WTC11 (cell line): ENCODE measurements around the gene ZNF81. TPM values are rescaled to one million over a fixed set of nuclear protein-coding genes. Genes with fewer than 3 reads are reported as not detected.

Experiments used
- ATAC-seq: fragments of 200-7000 bp; cut with Tn5 transposase; 2 replicates; pipeline ENCODE4 v1.10.0; 2021; ENCODE audit warnings: mild to moderate bottlenecking, moderate library complexity
- CTCF ChIA-PET: fragments of 300-600 bp; sonication (Branson Sonifier 250); formaldehyde crosslinking; loops from one replicate; lab custom pipeline; 2021; ENCODE audit warnings: antibody characterized with exemption; lab: Charles Lee
- POLR2A ChIA-PET: fragments of 350-600 bp; sonication (Branson Sonifier 250); formaldehyde crosslinking; loops from one replicate; lab custom pipeline; 2021; ENCODE audit warnings: antibody characterized with exemption; lab: Charles Lee
- DNase-seq: peaks from one replicate; pipeline ENCODE4 v3.0.0; 2021; ENCODE audit warnings: low spot score
- H3K27ac Mint-ChIP-seq: 2 replicates; pipeline ENCODE4 v1.8.0; 2021; ENCODE audit warnings: mixed read lengths
- H3K27me3 Mint-ChIP-seq: 2 replicates; pipeline ENCODE4 v1.8.0; 2021; ENCODE audit warnings: low read depth, mild to moderate bottlenecking, moderate library complexity, mixed read lengths
- H3K36me3 Mint-ChIP-seq: 2 replicates; pipeline ENCODE4 v1.8.0; 2021; ENCODE audit warnings: mixed read lengths
- H3K4me1 Mint-ChIP-seq: 2 replicates; pipeline ENCODE4 v1.8.0; 2022; ENCODE audit warnings: mixed read lengths
- H3K4me3 Mint-ChIP-seq: 2 replicates; pipeline ENCODE4 v1.8.0; 2021; ENCODE audit warnings: mild to moderate bottlenecking, moderate library complexity, mixed read lengths
- H3K9me3 Mint-ChIP-seq: 2 replicates; pipeline ENCODE4 v1.8.0; 2021; ENCODE audit warnings: mixed read lengths
- CBFB ChIP-seq: sonication (generic); formaldehyde crosslinking; IDR thresholded peaks from 2 replicates; pipeline ENCODE4 v1.8.1; 2022; ENCODE audit warnings: mild to moderate bottlenecking, low read depth, missing genetic modification reagents
- EMX1 ChIP-seq: fragments of 250-450 bp; sonication (Bioruptor Pico); IDR thresholded peaks from 2 replicates; pipeline ENCODE4 v1.8.0; 2021; ENCODE audit warnings: mild to moderate bottlenecking
- ETV6 ChIP-seq: sonication (generic); formaldehyde crosslinking; IDR thresholded peaks from 2 replicates; pipeline ENCODE4 v1.8.1; 2022; ENCODE audit warnings: mild to moderate bottlenecking, missing genetic modification reagents
- IRF2 ChIP-seq: sonication (generic); formaldehyde crosslinking; IDR thresholded peaks from 2 replicates; pipeline ENCODE4 v1.8.0; 2022; ENCODE audit warnings: low read depth, missing genetic modification reagents, borderline replicate concordance
- JUN ChIP-seq: sonication (generic); formaldehyde crosslinking; IDR thresholded peaks from 2 replicates; pipeline ENCODE4 v1.8.0; 2023; ENCODE audit warnings: mild to moderate bottlenecking, missing genetic modification reagents
- MXD4 ChIP-seq: fragments of 250-450 bp; sonication (Bioruptor Pico); IDR thresholded peaks from 2 replicates; pipeline ENCODE4 v1.8.0; 2021; ENCODE audit warnings: mild to moderate bottlenecking, moderate library complexity, borderline replicate concordance
- MYBL2 ChIP-seq: sonication (generic); formaldehyde crosslinking; IDR thresholded peaks from 2 replicates; pipeline ENCODE4 v1.8.1; 2023; ENCODE audit warnings: mild to moderate bottlenecking, moderate library complexity, missing genetic modification reagents
- RELA ChIP-seq: sonication (generic); formaldehyde crosslinking; IDR thresholded peaks from 2 replicates; pipeline ENCODE4 v1.8.1; 2022; ENCODE audit warnings: missing genetic modification reagents, mild to moderate bottlenecking, borderline replicate concordance
- SMAD3 ChIP-seq: sonication (generic); formaldehyde crosslinking; IDR thresholded peaks from 2 replicates; pipeline ENCODE4 v1.8.0; 2022; ENCODE audit warnings: missing genetic modification reagents, mild to moderate bottlenecking, borderline replicate concordance
- ZNF121 ChIP-seq: sonication (generic); formaldehyde crosslinking; IDR thresholded peaks from 2 replicates; pipeline ENCODE4 v1.8.0; 2023; ENCODE audit warnings: missing genetic modification reagents
- ZNF263 ChIP-seq: sonication (generic); formaldehyde crosslinking; IDR thresholded peaks from 2 replicates; pipeline ENCODE4 v1.8.1; 2022; ENCODE audit warnings: low read depth, mild to moderate bottlenecking, moderate library complexity, missing genetic modification reagents
- ZNF396 ChIP-seq: fragments of 250-450 bp; sonication (Bioruptor Pico); IDR thresholded peaks from 2 replicates; pipeline ENCODE4 v1.8.0; 2021; ENCODE audit warnings: mild to moderate bottlenecking, moderate library complexity, borderline replicate concordance
- total RNA-seq: library from RNA; stranded (reverse); gene quantifications from 3 replicates; pipeline ENCODE4 v1.2.3, GENCODE V29; 2021
- TF ChIP-seq, protein P1 (sequence below): sonication (generic); formaldehyde crosslinking; IDR thresholded peaks from 2 replicates; pipeline ENCODE4 v1.8.0; 2022; ENCODE audit warnings: mild to moderate bottlenecking, missing genetic modification reagents
- TF ChIP-seq, protein P2 (sequence below): sonication (generic); formaldehyde crosslinking; IDR thresholded peaks from 2 replicates; pipeline ENCODE4 v1.8.1; 2022; ENCODE audit warnings: low read depth, missing genetic modification reagents, borderline replicate concordance
- TF ChIP-seq, protein P3 (sequence below): sonication (generic); formaldehyde crosslinking; IDR thresholded peaks from 2 replicates; pipeline ENCODE4 v1.8.1; 2022; ENCODE audit warnings: mild to moderate bottlenecking, missing genetic modification reagents, moderate library complexity, borderline replicate concordance
- TF ChIP-seq, protein P4 (sequence below): sonication (generic); formaldehyde crosslinking; IDR thresholded peaks from 2 replicates; pipeline ENCODE4 v1.8.1; 2023; ENCODE audit warnings: mild to moderate bottlenecking, missing genetic modification reagents, moderate library complexity
- TF ChIP-seq, protein P5 (sequence below): sonication (generic); formaldehyde crosslinking; IDR thresholded peaks from 2 replicates; pipeline ENCODE4 v1.8.0; 2023; ENCODE audit warnings: mild to moderate bottlenecking, missing genetic modification reagents
- TF ChIP-seq, protein P6 (sequence below): sonication (generic); formaldehyde crosslinking; IDR thresholded peaks from 2 replicates; pipeline ENCODE4 v1.8.1; 2023; ENCODE audit warnings: mild to moderate bottlenecking, missing genetic modification reagents
- TF ChIP-seq, protein P7 (sequence below): fragments of 250-450 bp; sonication (Bioruptor Pico); IDR thresholded peaks from 2 replicates; pipeline ENCODE4 v1.9.0; 2021; ENCODE audit warnings: mild to moderate bottlenecking

The ZNF81 gene
- total RNA-seq, 1 experiment from 2014 or later: 12.0 TPM

DNA sequence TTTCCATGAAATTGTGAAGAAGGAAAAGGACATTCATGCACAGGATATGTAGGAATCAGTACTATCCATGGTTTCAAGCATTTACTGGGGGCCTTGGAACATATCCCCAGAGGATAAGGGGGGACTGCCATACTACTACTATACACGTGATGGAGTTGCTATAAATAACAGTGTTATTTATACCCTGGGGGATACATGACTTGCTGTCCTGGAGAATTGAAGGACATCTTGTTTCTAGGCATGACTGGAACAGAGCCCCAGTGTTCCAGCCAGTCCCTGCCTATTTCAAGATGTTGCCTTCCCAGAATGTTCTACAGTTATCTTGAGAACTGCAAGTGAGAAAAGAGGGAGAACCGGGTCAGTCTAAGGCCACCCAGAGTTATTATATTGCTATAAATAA lies 39.6 kb upstream of the ZNF81 start (continued):
- TF ChIP-seq, protein P1, sequence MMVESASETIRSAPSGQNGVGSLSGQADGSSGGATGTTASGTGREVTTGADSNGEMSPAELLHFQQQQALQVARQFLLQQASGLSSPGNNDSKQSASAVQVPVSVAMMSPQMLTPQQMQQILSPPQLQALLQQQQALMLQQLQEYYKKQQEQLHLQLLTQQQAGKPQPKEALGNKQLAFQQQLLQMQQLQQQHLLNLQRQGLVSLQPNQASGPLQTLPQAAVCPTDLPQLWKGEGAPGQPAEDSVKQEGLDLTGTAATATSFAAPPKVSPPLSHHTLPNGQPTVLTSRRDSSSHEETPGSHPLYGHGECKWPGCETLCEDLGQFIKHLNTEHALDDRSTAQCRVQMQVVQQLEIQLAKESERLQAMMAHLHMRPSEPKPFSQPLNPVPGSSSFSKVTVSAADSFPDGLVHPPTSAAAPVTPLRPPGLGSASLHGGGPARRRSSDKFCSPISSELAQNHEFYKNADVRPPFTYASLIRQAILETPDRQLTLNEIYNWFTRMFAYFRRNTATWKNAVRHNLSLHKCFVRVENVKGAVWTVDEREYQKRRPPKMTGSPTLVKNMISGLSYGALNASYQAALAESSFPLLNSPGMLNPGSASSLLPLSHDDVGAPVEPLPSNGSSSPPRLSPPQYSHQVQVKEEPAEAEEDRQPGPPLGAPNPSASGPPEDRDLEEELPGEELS: no peak
- TF ChIP-seq MYBL2 (CRISPR knock-in tag) (no peak), MXD4 (CRISPR knock-in tag) (no peak), ETV6 (CRISPR knock-in tag) (no peak), CBFB (CRISPR knock-in tag) (no peak), ZNF396 (CRISPR knock-in tag) (no peak), ZNF263 (CRISPR knock-in tag) (no peak), IRF2 (no peak), RELA (CRISPR knock-in tag) (no peak), SMAD3 (no peak), JUN (CRISPR knock-in tag) (no peak)
- TF ChIP-seq, protein P2, sequence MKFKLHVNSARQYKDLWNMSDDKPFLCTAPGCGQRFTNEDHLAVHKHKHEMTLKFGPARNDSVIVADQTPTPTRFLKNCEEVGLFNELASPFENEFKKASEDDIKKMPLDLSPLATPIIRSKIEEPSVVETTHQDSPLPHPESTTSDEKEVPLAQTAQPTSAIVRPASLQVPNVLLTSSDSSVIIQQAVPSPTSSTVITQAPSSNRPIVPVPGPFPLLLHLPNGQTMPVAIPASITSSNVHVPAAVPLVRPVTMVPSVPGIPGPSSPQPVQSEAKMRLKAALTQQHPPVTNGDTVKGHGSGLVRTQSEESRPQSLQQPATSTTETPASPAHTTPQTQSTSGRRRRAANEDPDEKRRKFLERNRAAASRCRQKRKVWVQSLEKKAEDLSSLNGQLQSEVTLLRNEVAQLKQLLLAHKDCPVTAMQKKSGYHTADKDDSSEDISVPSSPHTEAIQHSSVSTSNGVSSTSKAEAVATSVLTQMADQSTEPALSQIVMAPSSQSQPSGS: no peak
- TF ChIP-seq, protein P3, sequence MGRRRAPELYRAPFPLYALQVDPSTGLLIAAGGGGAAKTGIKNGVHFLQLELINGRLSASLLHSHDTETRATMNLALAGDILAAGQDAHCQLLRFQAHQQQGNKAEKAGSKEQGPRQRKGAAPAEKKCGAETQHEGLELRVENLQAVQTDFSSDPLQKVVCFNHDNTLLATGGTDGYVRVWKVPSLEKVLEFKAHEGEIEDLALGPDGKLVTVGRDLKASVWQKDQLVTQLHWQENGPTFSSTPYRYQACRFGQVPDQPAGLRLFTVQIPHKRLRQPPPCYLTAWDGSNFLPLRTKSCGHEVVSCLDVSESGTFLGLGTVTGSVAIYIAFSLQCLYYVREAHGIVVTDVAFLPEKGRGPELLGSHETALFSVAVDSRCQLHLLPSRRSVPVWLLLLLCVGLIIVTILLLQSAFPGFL: no peak
- TF ChIP-seq, protein P4, sequence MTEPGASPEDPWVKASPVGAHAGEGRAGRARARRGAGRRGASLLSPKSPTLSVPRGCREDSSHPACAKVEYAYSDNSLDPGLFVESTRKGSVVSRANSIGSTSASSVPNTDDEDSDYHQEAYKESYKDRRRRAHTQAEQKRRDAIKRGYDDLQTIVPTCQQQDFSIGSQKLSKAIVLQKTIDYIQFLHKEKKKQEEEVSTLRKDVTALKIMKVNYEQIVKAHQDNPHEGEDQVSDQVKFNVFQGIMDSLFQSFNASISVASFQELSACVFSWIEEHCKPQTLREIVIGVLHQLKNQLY (CRISPR knock-in tag): no peak
- TF ChIP-seq, protein P5, sequence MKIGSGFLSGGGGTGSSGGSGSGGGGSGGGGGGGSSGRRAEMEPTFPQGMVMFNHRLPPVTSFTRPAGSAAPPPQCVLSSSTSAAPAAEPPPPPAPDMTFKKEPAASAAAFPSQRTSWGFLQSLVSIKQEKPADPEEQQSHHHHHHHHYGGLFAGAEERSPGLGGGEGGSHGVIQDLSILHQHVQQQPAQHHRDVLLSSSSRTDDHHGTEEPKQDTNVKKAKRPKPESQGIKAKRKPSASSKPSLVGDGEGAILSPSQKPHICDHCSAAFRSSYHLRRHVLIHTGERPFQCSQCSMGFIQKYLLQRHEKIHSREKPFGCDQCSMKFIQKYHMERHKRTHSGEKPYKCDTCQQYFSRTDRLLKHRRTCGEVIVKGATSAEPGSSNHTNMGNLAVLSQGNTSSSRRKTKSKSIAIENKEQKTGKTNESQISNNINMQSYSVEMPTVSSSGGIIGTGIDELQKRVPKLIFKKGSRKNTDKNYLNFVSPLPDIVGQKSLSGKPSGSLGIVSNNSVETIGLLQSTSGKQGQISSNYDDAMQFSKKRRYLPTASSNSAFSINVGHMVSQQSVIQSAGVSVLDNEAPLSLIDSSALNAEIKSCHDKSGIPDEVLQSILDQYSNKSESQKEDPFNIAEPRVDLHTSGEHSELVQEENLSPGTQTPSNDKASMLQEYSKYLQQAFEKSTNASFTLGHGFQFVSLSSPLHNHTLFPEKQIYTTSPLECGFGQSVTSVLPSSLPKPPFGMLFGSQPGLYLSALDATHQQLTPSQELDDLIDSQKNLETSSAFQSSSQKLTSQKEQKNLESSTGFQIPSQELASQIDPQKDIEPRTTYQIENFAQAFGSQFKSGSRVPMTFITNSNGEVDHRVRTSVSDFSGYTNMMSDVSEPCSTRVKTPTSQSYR (CRISPR knock-in tag): no peak

DNA sequence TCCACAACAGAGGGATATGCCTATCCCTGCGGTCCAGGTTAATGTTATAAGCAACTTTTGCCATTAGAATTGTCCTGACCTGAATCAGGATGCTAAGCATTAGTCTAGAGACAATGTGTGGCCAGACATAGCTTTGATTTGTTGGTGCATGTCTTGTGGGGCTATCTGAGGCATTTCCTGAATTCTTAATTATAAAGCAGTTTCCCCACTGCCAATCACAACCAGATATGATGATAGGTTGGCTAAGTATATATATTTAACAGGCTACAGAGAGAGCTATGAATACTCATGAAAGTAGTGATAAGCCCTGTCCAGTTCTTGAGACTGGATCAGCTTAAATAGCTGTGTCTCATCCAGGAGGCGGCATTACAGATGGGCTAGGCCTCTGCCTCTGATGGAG lies 37.8 kb upstream of the ZNF81 start:
- POLR2A ChIA-PET: no interaction called here
- H3K9me3 Mint-ChIP-seq: peaks cover 4% of the 10 kb centered on the region; the same call in 1 of the 2 replicates
- H3K4me1 Mint-ChIP-seq: peaks cover 8% of the 10 kb centered on the region
- TF ChIP-seq, protein P6, sequence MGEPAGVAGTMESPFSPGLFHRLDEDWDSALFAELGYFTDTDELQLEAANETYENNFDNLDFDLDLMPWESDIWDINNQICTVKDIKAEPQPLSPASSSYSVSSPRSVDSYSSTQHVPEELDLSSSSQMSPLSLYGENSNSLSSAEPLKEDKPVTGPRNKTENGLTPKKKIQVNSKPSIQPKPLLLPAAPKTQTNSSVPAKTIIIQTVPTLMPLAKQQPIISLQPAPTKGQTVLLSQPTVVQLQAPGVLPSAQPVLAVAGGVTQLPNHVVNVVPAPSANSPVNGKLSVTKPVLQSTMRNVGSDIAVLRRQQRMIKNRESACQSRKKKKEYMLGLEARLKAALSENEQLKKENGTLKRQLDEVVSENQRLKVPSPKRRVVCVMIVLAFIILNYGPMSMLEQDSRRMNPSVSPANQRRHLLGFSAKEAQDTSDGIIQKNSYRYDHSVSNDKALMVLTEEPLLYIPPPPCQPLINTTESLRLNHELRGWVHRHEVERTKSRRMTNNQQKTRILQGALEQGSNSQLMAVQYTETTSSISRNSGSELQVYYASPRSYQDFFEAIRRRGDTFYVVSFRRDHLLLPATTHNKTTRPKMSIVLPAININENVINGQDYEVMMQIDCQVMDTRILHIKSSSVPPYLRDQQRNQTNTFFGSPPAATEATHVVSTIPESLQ (CRISPR knock-in tag): no peak
- TF ChIP-seq, protein P7, sequence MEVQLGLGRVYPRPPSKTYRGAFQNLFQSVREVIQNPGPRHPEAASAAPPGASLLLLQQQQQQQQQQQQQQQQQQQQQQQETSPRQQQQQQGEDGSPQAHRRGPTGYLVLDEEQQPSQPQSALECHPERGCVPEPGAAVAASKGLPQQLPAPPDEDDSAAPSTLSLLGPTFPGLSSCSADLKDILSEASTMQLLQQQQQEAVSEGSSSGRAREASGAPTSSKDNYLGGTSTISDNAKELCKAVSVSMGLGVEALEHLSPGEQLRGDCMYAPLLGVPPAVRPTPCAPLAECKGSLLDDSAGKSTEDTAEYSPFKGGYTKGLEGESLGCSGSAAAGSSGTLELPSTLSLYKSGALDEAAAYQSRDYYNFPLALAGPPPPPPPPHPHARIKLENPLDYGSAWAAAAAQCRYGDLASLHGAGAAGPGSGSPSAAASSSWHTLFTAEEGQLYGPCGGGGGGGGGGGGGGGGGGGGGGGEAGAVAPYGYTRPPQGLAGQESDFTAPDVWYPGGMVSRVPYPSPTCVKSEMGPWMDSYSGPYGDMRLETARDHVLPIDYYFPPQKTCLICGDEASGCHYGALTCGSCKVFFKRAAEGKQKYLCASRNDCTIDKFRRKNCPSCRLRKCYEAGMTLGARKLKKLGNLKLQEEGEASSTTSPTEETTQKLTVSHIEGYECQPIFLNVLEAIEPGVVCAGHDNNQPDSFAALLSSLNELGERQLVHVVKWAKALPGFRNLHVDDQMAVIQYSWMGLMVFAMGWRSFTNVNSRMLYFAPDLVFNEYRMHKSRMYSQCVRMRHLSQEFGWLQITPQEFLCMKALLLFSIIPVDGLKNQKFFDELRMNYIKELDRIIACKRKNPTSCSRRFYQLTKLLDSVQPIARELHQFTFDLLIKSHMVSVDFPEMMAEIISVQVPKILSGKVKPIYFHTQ (CRISPR knock-in tag): no peak
- TF ChIP-seq, protein P1: no peak
- no peak for TF ChIP-seq EMX1
- no peak for TF ChIP-seq ZNF121 (CRISPR knock-in tag)
- TF ChIP-seq, all 79 proteins: peak for 0
- H3K27me3 Mint-ChIP-seq: no peaks in the 10 kb centered on the region; the same call in 1 of the 2 replicates
- DNase-seq: no peak
- ATAC-seq: no peak
- no peak overlapping the region for H3K27ac Mint-ChIP-seq
- CTCF ChIA-PET: no interaction called here
- no peaks in the 10 kb centered on the region for H3K36me3 Mint-ChIP-seq
- H3K4me3 Mint-ChIP-seq: no peak overlapping the region
